ENCODE measurements around the gene CT45A9. TPM values are rescaled to one million over a fixed set of nuclear protein-coding genes. Genes with fewer than 3 reads are reported as not detected.
"Not testable (repeated sequence)": the region's sequence is repeated elsewhere in the genome, so short reads cannot be mapped to it uniquely, and the experiment has no call there.

Gene CT45A9
- polyA plus RNA-seq, 3 donors: not detected

DNA sequence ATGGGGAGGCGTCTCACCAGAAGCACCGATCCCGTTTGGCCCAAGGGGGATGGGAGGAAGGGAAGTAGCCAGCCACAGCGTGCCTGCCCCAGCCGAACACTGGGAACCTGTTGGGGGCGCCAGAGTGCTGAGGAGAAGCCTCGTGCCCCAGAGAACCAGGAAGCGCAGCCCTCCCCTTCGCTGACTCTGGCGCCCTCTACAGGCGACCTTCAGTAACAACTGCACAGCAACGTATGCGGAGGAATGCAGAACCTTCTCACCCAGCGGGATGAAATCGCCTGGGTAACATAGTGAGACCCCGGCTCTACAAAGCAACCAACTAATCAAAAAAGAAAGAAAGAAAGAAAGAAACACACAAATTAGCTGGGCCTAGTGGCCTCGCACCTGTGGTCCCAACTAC, 51.7 kb downstream of the CT45A9 start, which contains the start of gene CT45A2:
CT45A2 (minus strand) TSS at position 101 of the 400 bp plus-strand sequence. CDS start 3,747 bp downstream, outside the sequence.
- H2AFZ ChIP-seq (ENCODE audit: insufficient read depth, low read depth, low read length, poor library complexity, severe bottlenecking); H3K4me1 ChIP-seq (ENCODE audit: control insufficient read depth in 1 of 2, insufficient read depth in 2 of 2, low read length in 2 of 2); H3K9me3 ChIP-seq (replicated peaks in 1 of 2; ENCODE audit: control insufficient read depth in 1 of 2, insufficient read depth in 1 of 2, low read length in 2 of 2); H3K9me3 Mint-ChIP-seq; H3K4me2 ChIP-seq (replicated peaks; ENCODE audit: extremely low read depth, low read length, poor library complexity, severe bottlenecking); H3K4me3 ChIP-seq (replicated peaks in 1 of 3; ENCODE audit: low read depth in 2 of 3, low read length in 3 of 3); intact Hi-C loops (cut with micrococcal nuclease); H3K27ac Mint-ChIP-seq; H3K36me3 ChIP-seq (replicated peaks in 1 of 2; ENCODE audit: control insufficient read depth in 1 of 2, insufficient read depth in 2 of 2, low read length in 2 of 2); H3K27me3 ChIP-seq (ENCODE audit: control insufficient read depth in 2 of 2, insufficient read depth in 2 of 2, low read length in 2 of 2); H3K9ac ChIP-seq (ENCODE audit: insufficient read depth, low read length, poor library complexity, severe bottlenecking); H3K27ac ChIP-seq (ENCODE audit: low read depth in 1 of 2, low read length in 2 of 2); H3K4me3 Mint-ChIP-seq; H3K36me3 Mint-ChIP-seq; H4K20me1 ChIP-seq (ENCODE audit: insufficient read depth, low read length); H3K4me1 Mint-ChIP-seq; H3K27me3 Mint-ChIP-seq (ENCODE audit: low read depth in 3 of 3); H3K79me2 ChIP-seq (ENCODE audit: insufficient read depth, low read length); DNase-seq: not testable (repeated sequence)
- WGBS (ENCODE audit: insufficient coverage): no CpG with 5 or more reads among the region's 17 CpGs

Other genes starting within 250 kb of the CT45A9 start
- gene CT45A1, start 158.2 kb downstream of the CT45A9 start, polyA plus RNA-seq: not detected
- not detected for gene CT45A3, start 103.6 kb downstream of the CT45A9 start, polyA plus RNA-seq
- not detected for gene CT45A5, start 86.3 kb downstream of the CT45A9 start, polyA plus RNA-seq
- gene CT45A6, start 69.0 kb downstream of the CT45A9 start, polyA plus RNA-seq: not detected
- not detected for gene CT45A2, start 51.8 kb downstream of the CT45A9 start, polyA plus RNA-seq
- gene CT45A7, start 34.5 kb downstream of the CT45A9 start, polyA plus RNA-seq: not detected
- gene CT45A8, start 17.3 kb downstream of the CT45A9 start, polyA plus RNA-seq: not detected
- gene CT45A10, start 21.6 kb upstream of the CT45A9 start, polyA plus RNA-seq: not detected
- not detected for gene SAGE1, start 21.9 kb upstream of the CT45A9 start, polyA plus RNA-seq
- 10 to 100 TPM; 11.7 to 14.2 (median 11.8) TPM for gene MMGT1, start 102.2 kb upstream of the CT45A9 start, polyA plus RNA-seq
- 10 to 100 TPM in 2 of 3 donors, 1 to 10 TPM in 1; 5.8 to 15.7 (median 14.2) TPM for gene SLC9A6, start 113.6 kb upstream of the CT45A9 start, polyA plus RNA-seq

Data from CD14-positive monocyte (primary cell).